ENCODE data around the gene RAB22A. TPM values are rescaled to one million over a fixed set of nuclear protein-coding genes. Genes with fewer than 3 reads are reported as not detected.

RAB22A gene
- total RNA-seq, 1 experiment from 2014 or later: 9.9 TPM

DNA sequence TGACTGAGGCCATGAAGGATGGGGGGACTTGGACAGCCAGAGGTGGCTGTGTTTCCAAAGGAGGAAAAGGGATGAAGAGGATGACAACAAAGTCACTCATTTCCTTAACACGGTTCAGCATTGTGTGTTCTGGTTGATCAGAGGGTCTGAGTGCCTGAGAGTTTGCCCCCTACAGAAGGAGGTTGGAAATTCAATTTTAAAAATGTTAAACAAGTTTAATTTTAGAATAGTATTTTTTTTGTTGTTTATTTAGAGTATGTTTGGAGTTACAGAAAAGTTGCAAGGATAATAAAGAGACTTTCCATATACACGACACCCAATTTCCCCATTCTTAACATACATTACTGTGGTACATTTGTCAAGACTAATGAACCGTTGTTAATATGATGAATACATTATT is 69.2 kb downstream of the RAB22A start (continued):
- TF ChIP-seq SP1 (IDR thresholded peaks at IDR 0.05; ENCODE audit: low read depth) (no peak), SIN3A (IDR thresholded peaks at IDR 0.05; ENCODE audit: low read depth) (no peak), EGR1 (IDR thresholded peaks at IDR 0.05; ENCODE audit: low read depth) (no peak), JUND (IDR thresholded peaks at IDR 0.05) (no peak)
- TF ChIP-seq, protein P1, sequence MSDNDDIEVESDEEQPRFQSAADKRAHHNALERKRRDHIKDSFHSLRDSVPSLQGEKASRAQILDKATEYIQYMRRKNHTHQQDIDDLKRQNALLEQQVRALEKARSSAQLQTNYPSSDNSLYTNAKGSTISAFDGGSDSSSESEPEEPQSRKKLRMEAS (IDR thresholded peaks at IDR 0.05): no peak

DNA sequence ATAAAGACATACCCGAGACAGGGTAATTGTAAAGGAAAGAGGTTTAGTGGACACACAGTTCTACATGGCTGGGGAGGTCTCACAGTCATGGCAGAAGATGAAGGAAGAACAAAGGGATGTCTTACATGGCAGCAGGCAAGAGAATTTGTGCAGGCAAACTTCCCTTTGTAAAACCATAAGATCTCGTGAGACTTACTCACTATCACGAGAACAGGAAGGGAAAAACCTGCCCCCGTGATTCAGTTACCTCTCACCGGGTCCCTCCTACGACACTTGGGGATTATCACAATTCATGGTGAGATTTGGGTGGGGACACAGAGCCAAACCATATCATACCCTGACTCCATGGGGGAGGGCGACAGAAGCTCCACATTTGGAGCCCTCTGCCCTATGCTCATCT is 72.1 kb downstream of the RAB22A start:
- no peaks in the 10 kb centered on the region for H3K79me2 ChIP-seq (ENCODE audit: insufficient read depth, low read length)
- H3K9me3 ChIP-seq (ENCODE audit: control insufficient read depth in 1 of 2, insufficient read depth in 1 of 2, low read depth in 1 of 2, low read length in 2 of 2): no peaks in the 10 kb centered on the region
- H3K9me2 ChIP-seq (ENCODE audit: insufficient read depth): no peaks in the 10 kb centered on the region
- TF ChIP-seq RAD21 (IDR thresholded peaks at IDR 0.05; ENCODE audit: low read depth) (no peak), SP1 (IDR thresholded peaks at IDR 0.05; ENCODE audit: low read depth) (no peak), EZH2phosphoT487 (IDR thresholded peaks at IDR 0.05; ENCODE audit: borderline replicate concordance) (no peak)
- TF ChIP-seq, protein P2, sequence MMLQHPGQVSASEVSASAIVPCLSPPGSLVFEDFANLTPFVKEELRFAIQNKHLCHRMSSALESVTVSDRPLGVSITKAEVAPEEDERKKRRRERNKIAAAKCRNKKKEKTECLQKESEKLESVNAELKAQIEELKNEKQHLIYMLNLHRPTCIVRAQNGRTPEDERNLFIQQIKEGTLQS (IDR thresholded peaks at IDR 0.05): no peak
- no peaks in the 10 kb centered on the region for H4K20me1 ChIP-seq (ENCODE audit: insufficient read depth)
- no peak overlapping the region for H3K27ac ChIP-seq (ENCODE audit: low read depth, low read length)
- ATAC-seq: no peak
- BruUV-seq (replicated peaks): no TSS peak
- RAD21 ChIA-PET (ENCODE audit: low non-redundant PET in 1 of 2, low total read pairs in 2 of 2, uncharacterized antibody in 2 of 2, unreplicated experiment in 2 of 2): no interaction called here
- DNase-seq (ENCODE audit: low read depth, low spot score): no peak
- intact Hi-C loops (cut with micrococcal nuclease): no loop called here
- CTCF ChIA-PET: no interaction called here
- H3K27me3 ChIP-seq (ENCODE audit: insufficient read depth, low read length): no peaks in the 10 kb centered on the region
- POLR2A ChIA-PET: no interaction called here
- H2AFZ ChIP-seq (ENCODE audit: low read depth, low read length, poor library complexity, severe bottlenecking): no peak overlapping the region
- H3K4me3 ChIP-seq (replicated peaks in 1 of 2; ENCODE audit: low read depth in 1 of 2, low read length in 2 of 2): no peak overlapping the region
- no peaks in the 10 kb centered on the region for H3K36me3 ChIP-seq (ENCODE audit: control insufficient read depth in 1 of 2, insufficient read depth in 2 of 2, low read length in 2 of 2)
- no peaks in the 10 kb centered on the region for H3K4me1 ChIP-seq (ENCODE audit: control insufficient read depth in 1 of 2, insufficient read depth in 2 of 2, low read length in 2 of 2)
- no peak overlapping the region for H3K9ac ChIP-seq (ENCODE audit: low read length)
- no peak overlapping the region for H3K4me2 ChIP-seq (ENCODE audit: low read length)

DNA sequence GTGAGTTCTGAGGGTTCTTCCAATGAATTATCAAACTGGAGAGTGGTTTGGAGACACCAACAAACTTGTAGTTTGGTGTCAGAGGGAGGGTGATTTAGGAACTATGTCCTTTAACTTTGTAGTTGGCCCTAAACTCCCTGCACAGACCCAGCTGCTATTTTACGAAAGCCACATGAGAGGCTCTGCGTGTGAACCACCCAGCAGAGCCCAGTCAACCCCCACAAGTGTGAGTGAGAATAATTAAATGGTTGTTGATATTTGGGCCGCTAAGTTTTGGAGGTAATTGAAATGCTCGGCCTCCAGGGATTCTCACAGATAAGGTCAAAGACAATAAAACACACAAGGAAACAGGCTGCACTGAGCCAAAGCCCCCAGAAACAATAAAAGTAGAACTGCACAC is 72.6 kb downstream of the RAB22A start:
- no peak overlapping the region for H3K4me3 ChIP-seq (replicated peaks in 1 of 2; ENCODE audit: low read depth in 1 of 2, low read length in 2 of 2)
- no peaks in the 10 kb centered on the region for H3K79me2 ChIP-seq (ENCODE audit: insufficient read depth, low read length)
- CTCF ChIA-PET: no interaction called here
- no TSS peak for BruUV-seq (replicated peaks)
- DNase-seq (ENCODE audit: low read depth, low spot score) (no peak), ATAC-seq (no peak)
- no peak overlapping the region for H3K4me2 ChIP-seq (ENCODE audit: low read length)
- intact Hi-C loops (cut with micrococcal nuclease): no loop called here
- H2AFZ ChIP-seq (ENCODE audit: low read depth, low read length, poor library complexity, severe bottlenecking): no peak overlapping the region
- H3K9ac ChIP-seq (ENCODE audit: low read length): no peak overlapping the region
- POLR2A ChIA-PET: no interaction called here
- RAD21 ChIA-PET (ENCODE audit: low non-redundant PET in 1 of 2, low total read pairs in 2 of 2, uncharacterized antibody in 2 of 2, unreplicated experiment in 2 of 2): no interaction called here
- no peaks in the 10 kb centered on the region for H3K27me3 ChIP-seq (ENCODE audit: insufficient read depth, low read length)
- H3K4me1 ChIP-seq (ENCODE audit: control insufficient read depth in 1 of 2, insufficient read depth in 2 of 2, low read length in 2 of 2): no peaks in the 10 kb centered on the region
- H3K27ac ChIP-seq (ENCODE audit: low read depth, low read length): no peak overlapping the region
- no peaks in the 10 kb centered on the region for H4K20me1 ChIP-seq (ENCODE audit: insufficient read depth)
- H3K36me3 ChIP-seq (ENCODE audit: control insufficient read depth in 1 of 2, insufficient read depth in 2 of 2, low read length in 2 of 2): no peaks in the 10 kb centered on the region
- no peaks in the 10 kb centered on the region for H3K9me2 ChIP-seq (ENCODE audit: insufficient read depth)
- H3K9me3 ChIP-seq (ENCODE audit: control insufficient read depth in 1 of 2, insufficient read depth in 1 of 2, low read depth in 1 of 2, low read length in 2 of 2): no peaks in the 10 kb centered on the region
- TF ChIP-seq SRF (IDR thresholded peaks at IDR 0.05; ENCODE audit: low read depth) (no peak), ELF1 (IDR thresholded peaks at IDR 0.05; ENCODE audit: borderline replicate concordance, low read depth) (no peak), FOSL1 (IDR thresholded peaks at IDR 0.05; ENCODE audit: low read depth) (no peak), ZFX (IDR thresholded peaks at IDR 0.05) (no peak), EZH2 (IDR thresholded peaks at IDR 0.05) (no peak), YY1 (IDR thresholded peaks at IDR 0.05; ENCODE audit: extremely low read depth, insufficient replicate concordance, low read depth, low read length) (no peak), CEBPB (IDR thresholded peaks at IDR 0.05; ENCODE audit: low read depth) (no peak), POLR2A (IDR thresholded peaks at IDR 0.05; ENCODE audit: borderline replicate concordance, extremely low read depth, insufficient read depth, insufficient read length) (no peak), RAD21 (IDR thresholded peaks at IDR 0.05; ENCODE audit: low read depth) (no peak)
- TF ChIP-seq, protein P2 (IDR thresholded peaks at IDR 0.05): no peak
- TF ChIP-seq, protein P3, sequence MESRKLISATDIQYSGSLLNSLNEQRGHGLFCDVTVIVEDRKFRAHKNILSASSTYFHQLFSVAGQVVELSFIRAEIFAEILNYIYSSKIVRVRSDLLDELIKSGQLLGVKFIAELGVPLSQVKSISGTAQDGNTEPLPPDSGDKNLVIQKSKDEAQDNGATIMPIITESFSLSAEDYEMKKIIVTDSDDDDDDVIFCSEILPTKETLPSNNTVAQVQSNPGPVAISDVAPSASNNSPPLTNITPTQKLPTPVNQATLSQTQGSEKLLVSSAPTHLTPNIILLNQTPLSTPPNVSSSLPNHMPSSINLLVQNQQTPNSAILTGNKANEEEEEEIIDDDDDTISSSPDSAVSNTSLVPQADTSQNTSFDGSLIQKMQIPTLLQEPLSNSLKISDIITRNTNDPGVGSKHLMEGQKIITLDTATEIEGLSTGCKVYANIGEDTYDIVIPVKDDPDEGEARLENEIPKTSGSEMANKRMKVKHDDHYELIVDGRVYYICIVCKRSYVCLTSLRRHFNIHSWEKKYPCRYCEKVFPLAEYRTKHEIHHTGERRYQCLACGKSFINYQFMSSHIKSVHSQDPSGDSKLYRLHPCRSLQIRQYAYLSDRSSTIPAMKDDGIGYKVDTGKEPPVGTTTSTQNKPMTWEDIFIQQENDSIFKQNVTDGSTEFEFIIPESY (IDR thresholded peaks at IDR 0.05; ENCODE audit: extremely low read depth, insufficient replicate concordance, low read length): no peak

Measured in HCT116 (cell line).